Esophagus muscularis mucosa (tissue), 4 donors: ENCODE data around the gene MDFIC. TPM values are rescaled to one million over a fixed set of nuclear protein-coding genes. Genes with fewer than 3 reads are reported as not detected.

Source experiments
- DNase-seq: peaks from one replicate; pipeline ENCODE4 v3.0.0-alpha.2; 2017; ENCODE audit errors: extremely low spot score
- H3K27ac ChIP-seq, 4 donors: fragments of 200-600 bp; sonication (generic); replicated peaks in 1 of 4; 1 replicate in 3 of 4; 2 replicates in 1 of 4; pipeline ENCODE4 v1.5.1; 2016 to 2019; ENCODE audit warnings: mild to moderate bottlenecking in 1 of 4
- H3K27me3 ChIP-seq, 4 donors: fragments of 200-600 bp; sonication (generic); one replicate each; pipeline versions ENCODE4 v1.5.1 to v1.6.0; 2016 to 2019
- H3K36me3 ChIP-seq, 4 donors: fragments of 200-600 bp; sonication (generic); one replicate each; pipeline ENCODE4 v1.5.1; 2016 to 2019
- H3K4me1 ChIP-seq, 4 donors: fragments of 200-600 bp; sonication (generic); one replicate each; pipeline ENCODE4 v1.5.1; 2016 to 2019
- H3K4me3 ChIP-seq, 4 donors: fragments of 200-600 bp; sonication (generic); 1 replicate in 2 of 4; 2 replicates in 2 of 4; pipeline ENCODE4 v1.5.1; 2016 to 2019; ENCODE audit warnings: mild to moderate bottlenecking in 4 of 4, moderate library complexity in 1 of 4
- H3K9me3 ChIP-seq, 4 donors: fragments of 200-600 bp; sonication (generic); 1 replicate in 3 of 4; 2 replicates in 1 of 4; pipeline ENCODE4 v1.5.1; 2016 to 2019
- EP300 ChIP-seq: sonication (generic); formaldehyde crosslinking; IDR thresholded peaks from one replicate; pipeline ENCODE4 v1.6.1; 2017; ENCODE audit warnings: antibody characterized with exemption
- POLR2A ChIP-seq: fragments of 450-650 bp; IDR thresholded peaks from one replicate; pipeline ENCODE4 v1.6.1; 2017; ENCODE audit warnings: antibody characterized with exemption, moderate library complexity, mild to moderate bottlenecking, low read depth
- POLR2AphosphoS5 ChIP-seq, 2 donors: sonication (generic); formaldehyde crosslinking; IDR thresholded peaks; one replicate each; pipeline ENCODE4 v1.6.1; 2017; ENCODE audit warnings: antibody characterized with exemption in 2 of 2
- WGBS: methylation state at CpG from one replicate; pipeline ENCODE4 v1.1.5; 2018; 5-methylcytosine and 5-hydroxymethylcytosine counted together
- intact Hi-C: fragments of 100-400 bp; cut with DNase I; formaldehyde crosslinking; loops from one replicate; pipeline ENCODE4 v1.15.1; 2023
- total RNA-seq, 4 donors: library from RNA; depleted of rRNA; stranded (reverse); fragments of >200 nt; gene quantifications; one replicate each; pipeline versions ENCODE4 v1.1.0 to v1.2.1, GENCODE V29; 2016
- TF ChIP-seq, protein P1 (sequence below), 3 experiments: fragments of 200-600 bp in 2 of 3; fragments of 450-650 bp in 1 of 3; sonication (generic) in 2 of 3; IDR thresholded peaks; one replicate each; pipeline ENCODE4 v1.5.1; 2017 to 2019; ENCODE audit warnings: antibody characterized with exemption in 3 of 3, mild to moderate bottlenecking in 2 of 3, moderate library complexity in 1 of 3

MDFIC gene
- total RNA-seq, 4 donors from 2014 or later, result 34.5 to 71.3 (median 36.5) TPM

DNA sequence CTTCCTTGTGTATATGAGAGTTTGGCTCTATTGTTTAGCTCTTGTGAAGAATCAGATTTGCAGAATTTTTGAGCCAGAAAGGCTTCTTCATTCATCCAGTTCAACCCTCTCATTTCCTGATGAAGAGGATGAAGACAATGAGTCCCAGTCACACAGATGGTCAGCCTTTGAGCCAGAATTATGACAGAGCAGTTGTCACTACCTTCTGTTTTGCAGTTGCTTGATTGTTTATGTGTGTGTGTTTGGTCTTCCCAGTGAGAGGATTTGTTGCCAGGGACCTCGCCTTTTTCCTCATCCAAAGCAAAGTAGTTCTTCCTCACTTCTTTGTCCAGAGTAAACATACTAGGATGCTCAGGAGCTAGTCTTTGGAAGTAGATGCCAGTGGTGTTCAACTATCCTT is 15.6 kb downstream of the MDFIC start:
- intact Hi-C loops, result no loop called here
- peaks cover 18 to 71% (median 49%) of the 10 kb centered on the region in 4 donors for H3K4me1 ChIP-seq
- 64% methylated on average over 1 of the region's 1 CpG for WGBS

DNA sequence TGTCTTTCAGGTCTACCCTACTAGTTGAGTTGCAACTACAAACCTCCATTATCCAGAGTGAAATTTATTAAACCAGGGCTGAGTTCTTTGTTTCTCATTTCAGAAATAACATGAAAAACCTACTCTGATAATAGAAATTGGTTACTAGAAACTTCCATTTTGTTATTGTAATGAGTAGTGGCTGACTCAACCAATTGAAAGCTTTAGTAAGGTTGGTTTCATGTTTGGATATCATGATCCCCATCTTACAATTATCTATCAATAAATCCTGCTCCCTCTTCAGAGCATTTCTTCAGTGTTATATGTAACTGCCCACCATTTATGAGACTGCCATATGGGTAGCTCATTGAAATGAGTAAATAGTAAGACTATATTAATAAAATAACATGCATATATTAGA is 16.9 kb downstream of the MDFIC start:
- Histone ChIP-seq H3K4me1 (peaks cover 14 to 62% (median 45%) of the 10 kb centered on the region in 4 donors), H3K27ac (no peak overlapping the region), H3K27me3 (no peaks in the 10 kb centered on the region), H3K36me3 (no peaks in the 10 kb centered on the region), H3K4me3 (no peak overlapping the region), H3K9me3 (no peaks in the 10 kb centered on the region)
- DNase-seq, result no peak
- intact Hi-C loops, result no loop called here
- TF ChIP-seq POLR2AphosphoS5 (IDR thresholded peaks at IDR 0.05) (no peak), POLR2A (no peak), EP300 (no peak)
- TF ChIP-seq, protein P1, sequence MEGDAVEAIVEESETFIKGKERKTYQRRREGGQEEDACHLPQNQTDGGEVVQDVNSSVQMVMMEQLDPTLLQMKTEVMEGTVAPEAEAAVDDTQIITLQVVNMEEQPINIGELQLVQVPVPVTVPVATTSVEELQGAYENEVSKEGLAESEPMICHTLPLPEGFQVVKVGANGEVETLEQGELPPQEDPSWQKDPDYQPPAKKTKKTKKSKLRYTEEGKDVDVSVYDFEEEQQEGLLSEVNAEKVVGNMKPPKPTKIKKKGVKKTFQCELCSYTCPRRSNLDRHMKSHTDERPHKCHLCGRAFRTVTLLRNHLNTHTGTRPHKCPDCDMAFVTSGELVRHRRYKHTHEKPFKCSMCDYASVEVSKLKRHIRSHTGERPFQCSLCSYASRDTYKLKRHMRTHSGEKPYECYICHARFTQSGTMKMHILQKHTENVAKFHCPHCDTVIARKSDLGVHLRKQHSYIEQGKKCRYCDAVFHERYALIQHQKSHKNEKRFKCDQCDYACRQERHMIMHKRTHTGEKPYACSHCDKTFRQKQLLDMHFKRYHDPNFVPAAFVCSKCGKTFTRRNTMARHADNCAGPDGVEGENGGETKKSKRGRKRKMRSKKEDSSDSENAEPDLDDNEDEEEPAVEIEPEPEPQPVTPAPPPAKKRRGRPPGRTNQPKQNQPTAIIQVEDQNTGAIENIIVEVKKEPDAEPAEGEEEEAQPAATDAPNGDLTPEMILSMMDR (IDR thresholded peaks at IDR 0.05), result no peak

More for the DNA sequence above, 15.6 kb downstream of the MDFIC start:
- H3K27ac ChIP-seq, result no peak overlapping the region
- H3K9me3 ChIP-seq, result no peaks in the 10 kb centered on the region
- no peaks in the 10 kb centered on the region for H3K27me3 ChIP-seq
- DNase-seq, result no peak
- TF ChIP-seq EP300, result no peak
- TF ChIP-seq POLR2A, result no peak
- TF ChIP-seq, protein P1 (IDR thresholded peaks at IDR 0.05), result no peak
- no peak for TF ChIP-seq POLR2AphosphoS5 (IDR thresholded peaks at IDR 0.05)
- H3K36me3 ChIP-seq, result no peaks in the 10 kb centered on the region
- no peak overlapping the region for H3K4me3 ChIP-seq

DNA sequence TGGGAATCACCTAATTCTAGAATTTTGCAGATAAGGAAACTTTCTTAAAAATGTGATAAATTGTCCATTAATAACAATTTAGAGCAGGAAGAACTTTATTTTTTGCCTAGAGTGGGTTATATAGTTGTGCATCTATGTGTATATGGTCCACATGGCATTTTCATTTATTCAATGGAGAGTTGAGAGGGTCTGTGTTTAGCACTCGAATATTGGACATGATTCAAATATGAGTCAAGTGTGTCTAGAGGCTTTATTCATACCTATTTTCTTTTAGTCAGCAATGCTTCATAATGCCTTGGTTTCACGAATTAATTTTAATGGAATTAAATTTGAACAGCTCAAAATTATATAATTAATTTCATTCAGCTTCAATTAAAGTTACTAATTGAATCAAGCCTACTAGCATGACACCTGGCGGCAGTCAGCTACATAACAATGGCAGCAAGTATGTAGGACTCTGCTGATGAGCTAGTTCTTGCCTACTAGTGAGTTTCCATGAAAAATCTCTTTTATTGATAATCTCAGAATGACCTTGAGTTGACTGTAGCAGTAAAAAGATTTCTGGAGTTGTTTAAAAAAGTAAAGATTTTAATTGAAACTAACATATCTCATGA is 17.7 kb downstream of the MDFIC start:
- TF ChIP-seq, protein P1 (IDR thresholded peaks at IDR 0.05), result no peak
- no peak for TF ChIP-seq POLR2AphosphoS5 (IDR thresholded peaks at IDR 0.05)
- TF ChIP-seq EP300, result no peak
- no peak for TF ChIP-seq POLR2A
- H3K4me1 ChIP-seq, result peaks cover 14 to 62% (median 45%) of the 10 kb centered on the region in 4 donors
- no peaks in the 10 kb centered on the region for H3K36me3 ChIP-seq
- H3K4me3 ChIP-seq, result no peak overlapping the region
- DNase-seq, result no peak
- intact Hi-C loops, result loop anchor here (10.0 kb wide), 1 partner anchor 855 kb away; no protein-coding TSS in a partner anchor
- no peaks in the 10 kb centered on the region for H3K9me3 ChIP-seq
- WGBS, result 66% methylated on average over 3 of the region's 3 CpGs
- H3K27me3 ChIP-seq, result no peaks in the 10 kb centered on the region
- H3K27ac ChIP-seq, result no peak overlapping the region

DNA sequence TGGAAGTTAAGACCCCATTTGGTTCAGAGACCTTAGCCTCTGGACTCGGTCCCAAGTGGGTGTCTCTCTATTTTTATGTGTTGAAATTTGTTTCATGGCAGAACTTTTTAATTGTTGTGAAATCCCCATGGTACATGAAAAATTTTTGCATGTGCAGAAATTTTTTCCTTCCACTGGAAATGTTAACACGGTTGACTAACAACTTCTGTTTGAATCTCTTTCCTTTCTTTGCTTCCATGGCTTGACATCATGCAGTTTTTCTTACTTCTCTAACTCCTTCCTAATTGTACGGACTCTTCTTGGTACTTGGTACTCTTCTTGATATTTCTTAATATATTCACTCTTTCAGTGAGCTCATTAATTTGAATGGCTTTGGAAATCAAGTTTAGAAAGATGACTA is 18.3 kb downstream of the MDFIC start:
- peaks cover 14 to 59% (median 41%) of the 10 kb centered on the region in 4 donors for H3K4me1 ChIP-seq
- intact Hi-C loops, result loop anchor here (10.0 kb wide), 1 partner anchor 855 kb away; no protein-coding TSS in a partner anchor
- no peak for DNase-seq
- H3K27me3 ChIP-seq, result no peaks in the 10 kb centered on the region
- H3K36me3 ChIP-seq, result no peaks in the 10 kb centered on the region
- no peak overlapping the region for H3K4me3 ChIP-seq
- no peak for TF ChIP-seq EP300
- TF ChIP-seq, protein P1 (IDR thresholded peaks at IDR 0.05), result no peak
- TF ChIP-seq POLR2A, result no peak
- TF ChIP-seq POLR2AphosphoS5 (IDR thresholded peaks at IDR 0.05), result no peak
- no peaks in the 10 kb centered on the region for H3K9me3 ChIP-seq
- WGBS, result 76% methylated on average over 3 of the region's 3 CpGs
- H3K27ac ChIP-seq, result no peak overlapping the region
